GM12878 (cell line): ENCODE measurements around the gene RBM19.

Experiments used
- EP300 ChIP-seq, 2 experiments: fragments of 150-350 bp in 1 of 2; IDR thresholded peaks; 2 replicates each; pipeline ENCODE4 v1.6.1; 2011 to 2012; ENCODE audit warnings: low read depth in 2 of 2, low read length in 2 of 2, borderline replicate concordance in 1 of 2, improper control_type of control experiment in 1 of 2, inconsistent platforms in 1 of 2; ENCODE audit not compliant: control insufficient read depth in 1 of 2
- ETV6 ChIP-seq, 2 experiments: fragments of 450-650 bp in 1 of 2; IDR thresholded peaks in 1 of 2; conservative IDR thresholded peaks in 1 of 2; 2 replicates each; pipeline ENCODE4 v1.6.1; 2014; ENCODE audit warnings: antibody characterized with exemption in 1 of 2, borderline replicate concordance in 1 of 2, low read depth in 1 of 2, mild to moderate bottlenecking in 1 of 2, moderate library complexity in 1 of 2
- JUND ChIP-seq: IDR thresholded peaks from 2 replicates; pipeline ENCODE4 v1.6.1; 2012; ENCODE audit warnings: low read depth, mild to moderate bottlenecking, low read length, improper control_type of control experiment, moderate library complexity
- POLR2AphosphoS5 ChIP-seq: IDR thresholded peaks from 2 replicates; pipeline ENCODE4 v1.6.1; 2011; ENCODE audit warnings: mild to moderate bottlenecking, low read length, inconsistent platforms
- RFX5 ChIP-seq: IDR thresholded peaks from 2 replicates; pipeline ENCODE4 v1.6.1; 2011; ENCODE audit warnings: low read depth, low read length, improper control_type of control experiment
- TF ChIP-seq, protein P1 (sequence below): fragments of 450-650 bp; IDR thresholded peaks from 2 replicates; pipeline ENCODE4 v1.6.1; 2014; ENCODE audit warnings: mild to moderate bottlenecking
- TF ChIP-seq, protein P2 (sequence below), 3 experiments: IDR thresholded peaks in 2 of 3; conservative IDR thresholded peaks in 1 of 3; 2 replicates each; pipeline ENCODE4 v1.5.1; 2011; ENCODE audit warnings: low read depth in 3 of 3, low read length in 3 of 3, mild to moderate bottlenecking in 3 of 3, control low read depth in 2 of 3, moderate library complexity in 2 of 3, inconsistent platforms in 1 of 3, mixed read lengths in 1 of 3; ENCODE audit not compliant: control insufficient read depth in 2 of 3, insufficient read depth in 1 of 3; ENCODE audit errors: extremely low read depth in 1 of 3
- TF ChIP-seq, protein P3 (sequence below): fragments of 450-650 bp; IDR thresholded peaks from 2 replicates; pipeline ENCODE4 v1.6.1; 2017; ENCODE audit warnings: low read depth, mild to moderate bottlenecking, moderate library complexity

DNA sequence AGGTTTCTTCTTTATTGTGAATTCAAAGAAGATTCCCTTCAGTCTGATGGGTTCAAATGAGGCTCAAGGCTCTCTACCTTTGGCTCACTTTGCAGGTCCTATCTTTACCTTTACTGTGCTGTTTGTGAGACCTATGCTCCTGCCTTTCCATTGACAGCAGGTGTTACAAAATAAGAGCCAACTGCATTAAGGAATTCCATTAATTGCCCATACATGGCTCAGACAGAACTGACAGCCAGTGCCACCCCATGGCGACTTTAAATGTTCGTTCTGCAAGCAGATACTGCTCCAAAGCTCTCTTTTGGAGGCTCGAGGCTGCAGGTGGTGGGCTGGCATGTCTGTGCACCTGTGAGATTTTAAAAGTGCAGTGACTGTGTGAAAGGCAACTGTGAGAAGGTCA is 44.7 kb downstream of the RBM19 start:
- TF ChIP-seq ETV6 (conservative IDR thresholded peaks at IDR 0.05 in 1 of 2, IDR thresholded peaks at IDR 0.05 in 1 of 2; ENCODE audit: borderline replicate concordance in 1 of 2, low read depth in 1 of 2) (no peak), EP300 (IDR thresholded peaks at IDR 0.05; ENCODE audit: borderline replicate concordance in 1 of 2, control insufficient read depth in 1 of 2, low read depth in 2 of 2, low read length in 2 of 2) (no peak), JUND (no peak), RFX5 (no peak), POLR2AphosphoS5 (no peak)
- TF ChIP-seq, protein P1, sequence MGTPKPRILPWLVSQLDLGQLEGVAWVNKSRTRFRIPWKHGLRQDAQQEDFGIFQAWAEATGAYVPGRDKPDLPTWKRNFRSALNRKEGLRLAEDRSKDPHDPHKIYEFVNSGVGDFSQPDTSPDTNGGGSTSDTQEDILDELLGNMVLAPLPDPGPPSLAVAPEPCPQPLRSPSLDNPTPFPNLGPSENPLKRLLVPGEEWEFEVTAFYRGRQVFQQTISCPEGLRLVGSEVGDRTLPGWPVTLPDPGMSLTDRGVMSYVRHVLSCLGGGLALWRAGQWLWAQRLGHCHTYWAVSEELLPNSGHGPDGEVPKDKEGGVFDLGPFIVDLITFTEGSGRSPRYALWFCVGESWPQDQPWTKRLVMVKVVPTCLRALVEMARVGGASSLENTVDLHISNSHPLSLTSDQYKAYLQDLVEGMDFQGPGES = no peak
- TF ChIP-seq, protein P2, sequence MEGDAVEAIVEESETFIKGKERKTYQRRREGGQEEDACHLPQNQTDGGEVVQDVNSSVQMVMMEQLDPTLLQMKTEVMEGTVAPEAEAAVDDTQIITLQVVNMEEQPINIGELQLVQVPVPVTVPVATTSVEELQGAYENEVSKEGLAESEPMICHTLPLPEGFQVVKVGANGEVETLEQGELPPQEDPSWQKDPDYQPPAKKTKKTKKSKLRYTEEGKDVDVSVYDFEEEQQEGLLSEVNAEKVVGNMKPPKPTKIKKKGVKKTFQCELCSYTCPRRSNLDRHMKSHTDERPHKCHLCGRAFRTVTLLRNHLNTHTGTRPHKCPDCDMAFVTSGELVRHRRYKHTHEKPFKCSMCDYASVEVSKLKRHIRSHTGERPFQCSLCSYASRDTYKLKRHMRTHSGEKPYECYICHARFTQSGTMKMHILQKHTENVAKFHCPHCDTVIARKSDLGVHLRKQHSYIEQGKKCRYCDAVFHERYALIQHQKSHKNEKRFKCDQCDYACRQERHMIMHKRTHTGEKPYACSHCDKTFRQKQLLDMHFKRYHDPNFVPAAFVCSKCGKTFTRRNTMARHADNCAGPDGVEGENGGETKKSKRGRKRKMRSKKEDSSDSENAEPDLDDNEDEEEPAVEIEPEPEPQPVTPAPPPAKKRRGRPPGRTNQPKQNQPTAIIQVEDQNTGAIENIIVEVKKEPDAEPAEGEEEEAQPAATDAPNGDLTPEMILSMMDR (IDR thresholded peaks at IDR 0.05 in 2 of 3, conservative IDR thresholded peaks at IDR 0.05 in 1 of 3; ENCODE audit: control insufficient read depth in 2 of 3, extremely low read depth in 1 of 3, insufficient read depth in 1 of 3, low read depth in 3 of 3, low read length in 3 of 3) = no peak
- TF ChIP-seq, protein P3, sequence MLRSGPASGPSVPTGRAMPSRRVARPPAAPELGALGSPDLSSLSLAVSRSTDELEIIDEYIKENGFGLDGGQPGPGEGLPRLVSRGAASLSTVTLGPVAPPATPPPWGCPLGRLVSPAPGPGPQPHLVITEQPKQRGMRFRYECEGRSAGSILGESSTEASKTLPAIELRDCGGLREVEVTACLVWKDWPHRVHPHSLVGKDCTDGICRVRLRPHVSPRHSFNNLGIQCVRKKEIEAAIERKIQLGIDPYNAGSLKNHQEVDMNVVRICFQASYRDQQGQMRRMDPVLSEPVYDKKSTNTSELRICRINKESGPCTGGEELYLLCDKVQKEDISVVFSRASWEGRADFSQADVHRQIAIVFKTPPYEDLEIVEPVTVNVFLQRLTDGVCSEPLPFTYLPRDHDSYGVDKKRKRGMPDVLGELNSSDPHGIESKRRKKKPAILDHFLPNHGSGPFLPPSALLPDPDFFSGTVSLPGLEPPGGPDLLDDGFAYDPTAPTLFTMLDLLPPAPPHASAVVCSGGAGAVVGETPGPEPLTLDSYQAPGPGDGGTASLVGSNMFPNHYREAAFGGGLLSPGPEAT = no peak
